ENCODE measurements around the gene RNU1-3.
A peak's percentile ranks its signal among the peaks of the same experiment; 100 is the strongest.
"Not testable (repeated sequence)": the region's sequence is repeated elsewhere in the genome, so short reads cannot be mapped to it uniquely, and the experiment has no call there.

The RNU1-3 gene

GRCh38 chr1:16693449-16694307 lies 26.9 kb upstream of the RNU1-3 start:
- DNase-seq: not testable (repeated sequence)

GRCh38 chr1:16692717-16693448 lies 26.1 kb upstream of the RNU1-3 start:
- not testable (repeated sequence) for DNase-seq

GRCh38 chr1:16692283-16692682 lies 25.5 kb upstream of the RNU1-3 start:
- not testable (repeated sequence) for DNase-seq

- not testable (repeated sequence) for DNase-seq
Measured at GRCh38 chr1:16690971-16691682, 24.4 kb upstream of the RNU1-3 start.

- DNase-seq: not testable (repeated sequence)
Measured at GRCh38 chr1:16687132-16687800, 20.5 kb upstream of the RNU1-3 start.

- DNase-seq: not testable (repeated sequence)
Measured at GRCh38 chr1:16685445-16686371, 19.0 kb upstream of the RNU1-3 start.

GRCh38 chr1:16684738-16685337 lies 18.1 kb upstream of the RNU1-3 start:
- not testable (repeated sequence) for DNase-seq

GRCh38 chr1:16684152-16684551 lies 17.4 kb upstream of the RNU1-3 start:
- not testable (repeated sequence) for DNase-seq

GRCh38 chr1:16682803-16683202 lies 16.1 kb upstream of the RNU1-3 start:
- DNase-seq: not testable (repeated sequence)

GRCh38 chr1:16680366-16680765 lies 13.6 kb upstream of the RNU1-3 start:
- DNase-seq: not testable (repeated sequence)

GRCh38 chr1:16677552-16678431 lies 11.0 kb upstream of the RNU1-3 start:
- DNase-seq: peak; percentile 41

- DNase-seq: not testable (repeated sequence)
Measured at GRCh38 chr1:16676661-16677523, 10.1 kb upstream of the RNU1-3 start.

- not testable (repeated sequence) for DNase-seq
Measured at GRCh38 chr1:16675118-16675510, 8.4 kb upstream of the RNU1-3 start.

GRCh38 chr1:16673976-16674375 lies 7.2 kb upstream of the RNU1-3 start:
- DNase-seq: not testable (repeated sequence)

- not testable (repeated sequence) for DNase-seq
Measured at GRCh38 chr1:16665836-16666235, 912 bp downstream of the RNU1-3 start.

- DNase-seq: not testable (repeated sequence)
Measured at GRCh38 chr1:16658234-16658633, 8.5 kb downstream of the RNU1-3 start.

- DNase-seq: not testable (repeated sequence)
Measured at GRCh38 chr1:16656981-16657683, 9.6 kb downstream of the RNU1-3 start.

- not testable (repeated sequence) for DNase-seq
Measured at GRCh38 chr1:16656574-16656973, 10.2 kb downstream of the RNU1-3 start.

Measured in 8988T (cell line).